ENCODE measurements around the gene IL34.

DNA sequence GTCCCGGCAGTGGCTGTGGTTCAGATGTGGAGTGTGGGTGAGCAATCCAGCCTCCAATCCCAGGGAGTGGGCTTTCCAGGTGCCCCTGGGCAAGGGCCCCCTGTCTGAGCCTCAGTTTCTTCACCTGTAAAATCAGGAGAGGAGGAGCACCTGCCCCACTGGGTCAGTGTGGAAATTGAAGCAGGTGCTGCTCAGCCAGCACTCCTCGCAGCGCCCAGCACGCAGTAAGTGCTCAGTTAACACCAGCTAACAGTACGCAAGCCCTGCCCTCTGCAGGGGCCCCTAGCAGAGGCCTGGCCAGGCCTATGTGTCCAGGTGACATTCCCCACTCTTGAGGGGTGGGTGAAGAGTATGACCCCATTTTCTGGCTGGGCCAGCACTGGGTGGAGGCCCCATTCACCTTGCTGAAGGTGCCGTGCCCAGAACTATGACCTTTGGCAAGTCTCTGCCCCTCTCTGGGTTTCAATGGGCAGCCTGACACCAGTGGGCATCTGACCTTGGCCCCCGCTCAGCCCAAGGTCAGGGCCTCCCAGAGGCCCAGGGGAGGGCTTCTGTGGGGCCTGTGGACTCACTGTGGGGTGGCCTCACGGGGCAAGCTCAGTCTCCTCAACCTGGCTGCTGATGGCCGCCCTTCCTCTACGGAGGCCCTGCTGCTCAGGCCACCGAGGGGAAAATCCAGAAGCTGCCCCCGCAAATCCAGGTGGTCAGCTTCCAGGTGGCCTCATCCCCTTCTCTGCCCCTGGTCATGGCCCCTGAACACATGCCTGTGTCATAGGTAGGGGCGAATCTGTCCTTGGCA, 37.0 kb downstream of the IL34 start:
- TF ChIP-seq POLR2A (IDR thresholded peaks at IDR 0.05) (no peak), CTCF (IDR thresholded peaks at IDR 0.05) (no peak)
